Smooth muscle cell (in vitro differentiated cells): ENCODE measurements around the gene GAS6. TPM values are rescaled to one million over a fixed set of nuclear protein-coding genes. Genes with fewer than 3 reads are reported as not detected.

Experiments
- DNase-seq: peaks from one replicate; lab custom pipeline; 2025; ENCODE audit not compliant: unreplicated experiment; lab: John Stamatoyannopoulos, UW
- H2AFZ ChIP-seq: fragments of 200-600 bp; sonication (generic); 2 replicates; pipeline ENCODE4 v1.6.0; 2016; ENCODE audit warnings: antibody characterized with exemption, low read depth, mild to moderate bottlenecking
- H3F3A ChIP-seq: fragments of 200-600 bp; sonication (generic); 2 replicates; pipeline ENCODE4 v1.6.0; 2017; ENCODE audit warnings: antibody characterized with exemption, low read depth
- H3K27ac ChIP-seq: fragments of 200-600 bp; sonication (generic); 2 replicates; pipeline ENCODE4 v1.5.1; 2016; ENCODE audit warnings: low read depth, mild to moderate bottlenecking
- H3K27me3 ChIP-seq: fragments of 200-600 bp; sonication (generic); 2 replicates; pipeline ENCODE4 v1.6.1; 2016; ENCODE audit warnings: low read depth, mild to moderate bottlenecking
- H3K36me3 ChIP-seq: fragments of 200-600 bp; sonication (generic); 2 replicates; pipeline ENCODE4 v1.5.1; 2016; ENCODE audit warnings: low read depth
- H3K4me1 ChIP-seq: fragments of 200-600 bp; sonication (generic); 2 replicates; pipeline ENCODE4 v1.5.1; 2016; ENCODE audit warnings: low read depth
- H3K4me2 ChIP-seq: fragments of 200-600 bp; sonication (generic); 2 replicates; pipeline ENCODE4 v1.6.0; 2016; ENCODE audit warnings: mild to moderate bottlenecking
- H3K4me3 ChIP-seq: fragments of 200-600 bp; sonication (generic); 2 replicates; pipeline ENCODE4 v1.5.1; 2016; ENCODE audit warnings: mild to moderate bottlenecking
- H3K79me2 ChIP-seq: fragments of 200-600 bp; sonication (generic); 2 replicates; pipeline ENCODE4 v1.6.0; 2016; ENCODE audit warnings: low read depth, mild to moderate bottlenecking
- H3K9ac ChIP-seq: fragments of 200-600 bp; sonication (generic); 2 replicates; pipeline ENCODE4 v1.6.0; 2016; ENCODE audit warnings: low read depth
- H3K9me3 ChIP-seq: fragments of 200-600 bp; sonication (generic); replicated peaks from 2 replicates; pipeline ENCODE4 v1.5.1; 2016; ENCODE audit warnings: low read depth
- H4K20me1 ChIP-seq: fragments of 200-600 bp; sonication (generic); 2 replicates; pipeline ENCODE4 v1.6.0; 2016; ENCODE audit warnings: low read depth
- CTCF ChIP-seq: fragments of 200-600 bp; sonication (generic); IDR thresholded peaks from 2 replicates; pipeline ENCODE4 v1.5.1; 2017; ENCODE audit warnings: borderline replicate concordance, mild to moderate bottlenecking, antibody characterized with exemption; ENCODE audit not compliant: insufficient read depth, poor library complexity, severe bottlenecking
- WGBS: methylation state at CpG from one replicate; pipeline ENCODE4 v1.1.7; 2016; ENCODE audit warnings: low lambda C conversion rate; 5-methylcytosine and 5-hydroxymethylcytosine counted together
- polyA plus RNA-seq: library from polyadenylated mRNA; unstranded; fragments of >200 nt; fragmentation: Nextera tagmentation; extraction: Ambion mirVana; gene quantifications from 2 replicates; pipeline ENCODE4 v1.2.1, GENCODE V29; 2016
- total RNA-seq: library from RNA; depleted of rRNA; stranded (reverse); fragments of >200 nt; gene quantifications from 2 replicates; pipeline ENCODE4 v1.2.3, GENCODE V29; 2014

The GAS6 gene
- total and polyA plus RNA-seq, 2 experiments from 2014 or later, result 21.7 to 45.2 TPM

DNA sequence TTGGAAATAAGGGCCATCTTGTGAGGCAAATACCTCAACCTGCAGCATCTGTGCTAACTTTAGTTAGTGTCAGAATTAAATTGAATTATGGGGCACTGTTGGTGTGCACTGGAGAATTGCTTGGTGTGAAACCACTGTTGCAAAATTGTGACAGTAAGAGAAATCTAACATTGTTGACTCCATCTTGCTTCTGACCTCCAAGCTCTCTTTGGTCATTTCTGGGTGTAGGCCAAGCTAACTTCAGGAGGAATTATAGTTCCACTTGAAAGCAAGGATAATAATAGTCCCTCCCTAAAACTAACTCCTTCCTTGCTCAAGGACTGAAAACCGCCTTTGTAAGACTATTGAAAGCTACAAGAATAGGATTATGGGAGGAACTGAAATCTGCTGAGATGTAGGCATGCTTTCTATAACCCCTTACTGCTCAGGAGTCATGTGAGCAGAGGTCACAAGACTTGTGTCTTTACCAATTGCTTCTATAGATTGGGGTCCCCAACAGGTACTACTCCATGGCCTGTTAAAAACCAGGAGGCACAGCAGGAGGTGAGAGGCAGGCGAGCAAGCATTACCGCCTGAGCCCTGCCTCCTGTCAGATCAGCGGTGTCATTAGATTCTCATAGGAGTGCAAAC lies 24.9 kb upstream of the GAS6 start:
- no peaks in the 10 kb centered on the region for H3K79me2 ChIP-seq
- H2AFZ ChIP-seq, result no peak overlapping the region
- no peaks in the 10 kb centered on the region for H4K20me1 ChIP-seq
- no peaks in the 10 kb centered on the region for H3K36me3 ChIP-seq
- no peak overlapping the region for H3K27ac ChIP-seq
- no peak for TF ChIP-seq CTCF
- H3K9ac ChIP-seq, result no peak overlapping the region
- no peaks in the 10 kb centered on the region for H3K27me3 ChIP-seq
- DNase-seq, result no peak
- H3K9me3 ChIP-seq, result no peaks in the 10 kb centered on the region
- no peaks in the 10 kb centered on the region for H3F3A ChIP-seq
- no peaks in the 10 kb centered on the region for H3K4me1 ChIP-seq
- 96% methylated on average over 4 of the region's 4 CpGs for WGBS
- no peak overlapping the region for H3K4me3 ChIP-seq
- no peak overlapping the region for H3K4me2 ChIP-seq

- H3K36me3 ChIP-seq, result no peaks in the 10 kb centered on the region
- H3F3A ChIP-seq, result no peaks in the 10 kb centered on the region
- DNase-seq, result no peak
- H2AFZ ChIP-seq, result no peak overlapping the region
- no peak overlapping the region for H3K9ac ChIP-seq
- H3K27ac ChIP-seq, result no peak overlapping the region
- no peak for TF ChIP-seq CTCF
- WGBS, result 97% methylated on average over 1 of the region's 1 CpG
- H3K4me1 ChIP-seq, result no peaks in the 10 kb centered on the region
- H3K4me2 ChIP-seq, result no peak overlapping the region
- H3K4me3 ChIP-seq, result no peak overlapping the region
- no peaks in the 10 kb centered on the region for H3K79me2 ChIP-seq
- H3K9me3 ChIP-seq, result no peaks in the 10 kb centered on the region
- no peaks in the 10 kb centered on the region for H3K27me3 ChIP-seq
- no peaks in the 10 kb centered on the region for H4K20me1 ChIP-seq
Observed at GRCh38 chr13:113887700-113888201, 23.9 kb upstream of the GAS6 start.

DNA sequence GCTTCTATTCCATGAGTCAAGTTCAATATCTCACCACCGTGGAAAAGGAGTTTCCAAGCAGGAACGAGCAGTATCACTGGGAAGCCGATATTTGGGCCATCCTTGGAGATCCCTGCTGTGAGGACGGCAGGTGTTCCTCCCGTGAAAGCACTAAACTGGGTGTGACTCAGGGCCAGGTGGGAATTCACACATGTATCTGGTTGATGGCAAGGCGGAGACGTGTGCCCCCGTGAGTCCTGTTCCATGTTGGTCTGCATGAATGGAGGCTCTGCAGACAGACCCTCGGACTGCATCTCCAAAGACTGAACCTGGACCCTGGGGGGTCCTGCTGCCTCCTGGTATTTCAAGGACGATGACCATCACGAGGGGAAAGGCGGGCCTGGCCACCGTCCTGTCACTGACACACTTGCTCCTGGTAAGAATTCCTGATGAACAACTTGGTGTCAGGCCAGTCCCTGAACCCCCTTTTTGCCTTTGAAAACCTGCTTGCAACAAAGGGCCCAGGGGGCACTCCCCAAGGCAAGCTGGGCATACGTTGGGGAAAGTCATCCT lies 22.8 kb upstream of the GAS6 start:
- WGBS, result 91% methylated on average over 14 of the region's 14 CpGs
- Histone ChIP-seq H3K9me3 (no peaks in the 10 kb centered on the region), H3K36me3 (no peaks in the 10 kb centered on the region), H3K4me3 (no peak overlapping the region), H3K4me1 (no peaks in the 10 kb centered on the region), H3F3A (no peaks in the 10 kb centered on the region), H2AFZ (no peak overlapping the region), H3K27ac (no peak overlapping the region), H3K27me3 (no peaks in the 10 kb centered on the region), H3K79me2 (no peaks in the 10 kb centered on the region), H3K4me2 (no peak overlapping the region), H3K9ac (no peak overlapping the region), H4K20me1 (no peaks in the 10 kb centered on the region)
- TF ChIP-seq CTCF, result no peak
- DNase-seq, result no peak

DNA sequence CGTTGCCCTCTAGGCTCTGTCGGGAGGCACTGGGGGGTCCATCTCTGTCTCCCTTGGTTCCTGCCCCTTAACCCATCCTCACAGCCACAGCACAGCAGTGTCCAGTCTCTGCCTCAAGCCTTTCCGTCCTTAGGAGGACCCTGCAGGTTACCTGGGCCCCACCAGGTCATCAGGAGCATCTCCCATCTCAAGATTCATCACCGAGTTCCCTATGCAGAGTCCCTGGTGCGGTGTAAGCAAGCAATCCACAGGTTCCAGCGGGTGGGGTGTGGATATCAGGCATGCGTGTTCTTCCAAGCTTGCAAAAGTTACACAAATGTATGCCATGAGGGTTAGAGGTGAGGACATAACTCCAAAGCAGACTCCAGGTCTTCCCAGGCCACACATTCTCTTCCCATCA lies 20.9 kb upstream of the GAS6 start:
- Histone ChIP-seq H3K4me2 (no peak overlapping the region), H2AFZ (no peak overlapping the region), H3K27me3 (no peaks in the 10 kb centered on the region), H3K36me3 (no peaks in the 10 kb centered on the region), H3K9ac (no peak overlapping the region), H3F3A (no peaks in the 10 kb centered on the region), H3K79me2 (no peaks in the 10 kb centered on the region), H3K9me3 (no peaks in the 10 kb centered on the region), H3K27ac (no peak overlapping the region), H3K4me1 (no peaks in the 10 kb centered on the region), H4K20me1 (no peaks in the 10 kb centered on the region), H3K4me3 (no peak overlapping the region)
- WGBS, result 96% methylated on average over 7 of the region's 7 CpGs
- no peak for TF ChIP-seq CTCF
- DNase-seq, result no peak
